HG03135 (cell line): ENCODE measurements around the gene KRT8.
"Not testable (repeated sequence)": the region's sequence is repeated elsewhere in the genome, so short reads cannot be mapped to it uniquely, and the experiment has no call there.

Experiments
- ATAC-seq: cut with Tn5 transposase; IDR thresholded peaks from one replicate; pipeline ENCODE4 v1.9.1; 2021; ENCODE audit warnings: mild to moderate bottlenecking, moderate library complexity; ENCODE audit not compliant: unreplicated experiment

The KRT8 gene

GRCh38 chr12:52903285-52903854 is 1.5 kb downstream of the KRT8 start:
- ATAC-seq: peak; percentile 57

GRCh38 chr12:52901715-52902541 is 2.9 kb downstream of the KRT8 start:
- no peak for ATAC-seq

- ATAC-seq: no peak
Measured at GRCh38 chr12:52900896-52901714, 3.8 kb downstream of the KRT8 start.

GRCh38 chr12:52900166-52900895 is 4.5 kb downstream of the KRT8 start:
- no peak for ATAC-seq

GRCh38 chr12:52899338-52900035 is 5.4 kb downstream of the KRT8 start:
- ATAC-seq: no peak

GRCh38 chr12:52896190-52897100 is 8.4 kb downstream of the KRT8 start:
- ATAC-seq: no peak

GRCh38 chr12:52895726-52896189 is 9.1 kb downstream of the KRT8 start:
- ATAC-seq: no peak

GRCh38 chr12:52892974-52893373 is 11.9 kb downstream of the KRT8 start:
- ATAC-seq: no peak

GRCh38 chr12:52892207-52892852 is 12.5 kb downstream of the KRT8 start:
- no peak for ATAC-seq

GRCh38 chr12:52891044-52891443 is 13.8 kb downstream of the KRT8 start:
- no peak for ATAC-seq

- ATAC-seq: no peak
Measured at GRCh38 chr12:52890417-52890816, 14.5 kb downstream of the KRT8 start.

- no peak for ATAC-seq
Measured at GRCh38 chr12:52884526-52885293, 20.2 kb downstream of the KRT8 start.

- ATAC-seq: not testable (repeated sequence)
Measured at GRCh38 chr12:52880499-52880898, 24.4 kb downstream of the KRT8 start.

GRCh38 chr12:52879394-52880351 is 25.2 kb downstream of the KRT8 start:
- ATAC-seq: no peak

- ATAC-seq: no peak
Measured at GRCh38 chr12:52878507-52879393, 26.1 kb downstream of the KRT8 start.

- ATAC-seq: no peak
Measured at GRCh38 chr12:52877242-52877641, 27.6 kb downstream of the KRT8 start.
